ENCODE measurements around the gene SUSD4.

Gene SUSD4

GRCh38 chr1:223179280-223179679 is 184.7 kb downstream of the SUSD4 start:
- Histone ChIP-seq H3K9ac (no peak overlapping the region), H3K27me3 (ENCODE audit: insufficient read depth, low read depth) (no peaks in the 10 kb centered on the region), H4K20me1 (ENCODE audit: insufficient read depth) (no peaks in the 10 kb centered on the region), H3K4me1 (ENCODE audit: low read depth, poor library complexity, severe bottlenecking) (no peaks in the 10 kb centered on the region), H3K36me3 (ENCODE audit: insufficient read depth) (no peaks in the 10 kb centered on the region), H2AFZ (ENCODE audit: low read depth) (no peak overlapping the region), H3K4me3 (IDR thresholded peaks at IDR 0.05; ENCODE audit: insufficient read depth, low read depth, low read length) (no peak overlapping the region), H3K27ac (no peak overlapping the region), H3K79me2 (ENCODE audit: insufficient read depth, low read depth) (no peaks in the 10 kb centered on the region), H3K4me2 (no peak overlapping the region)
- TF ChIP-seq CTCF (conservative IDR thresholded peaks at IDR 0.05; ENCODE audit: low read depth, low read length) = no peak

DNA sequence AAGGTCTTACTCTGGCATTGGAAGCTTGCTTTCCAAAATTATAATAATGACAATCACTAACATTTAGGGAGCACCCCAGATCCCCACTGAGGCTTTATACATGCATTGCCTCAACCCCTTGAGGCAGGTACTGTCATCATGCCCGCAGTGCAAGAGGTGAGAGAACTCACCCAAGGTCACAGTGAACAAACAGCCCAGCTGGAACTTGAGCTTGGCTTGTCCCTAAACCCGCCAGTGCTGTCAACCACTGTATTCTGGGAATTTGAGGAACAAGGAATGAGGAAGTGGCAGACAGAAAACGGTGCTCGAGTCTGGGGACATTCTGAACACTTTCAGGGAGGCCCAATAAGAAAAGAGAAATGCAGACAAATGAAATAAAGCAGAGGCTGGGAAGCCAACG is 186.3 kb downstream of the SUSD4 start:
- Histone ChIP-seq H3K79me2 (ENCODE audit: insufficient read depth, low read depth) (no peaks in the 10 kb centered on the region), H3K27ac (no peak overlapping the region), H2AFZ (ENCODE audit: low read depth) (no peak overlapping the region), H3K36me3 (ENCODE audit: insufficient read depth) (no peaks in the 10 kb centered on the region), H3K27me3 (ENCODE audit: insufficient read depth, low read depth) (no peaks in the 10 kb centered on the region), H3K4me1 (ENCODE audit: low read depth, poor library complexity, severe bottlenecking) (no peaks in the 10 kb centered on the region), H3K4me3 (IDR thresholded peaks at IDR 0.05; ENCODE audit: insufficient read depth, low read depth, low read length) (no peak overlapping the region), H3K9ac (no peak overlapping the region), H3K4me2 (no peak overlapping the region), H4K20me1 (ENCODE audit: insufficient read depth) (no peaks in the 10 kb centered on the region)
- no peak for TF ChIP-seq CTCF (conservative IDR thresholded peaks at IDR 0.05; ENCODE audit: low read depth, low read length)

DNA sequence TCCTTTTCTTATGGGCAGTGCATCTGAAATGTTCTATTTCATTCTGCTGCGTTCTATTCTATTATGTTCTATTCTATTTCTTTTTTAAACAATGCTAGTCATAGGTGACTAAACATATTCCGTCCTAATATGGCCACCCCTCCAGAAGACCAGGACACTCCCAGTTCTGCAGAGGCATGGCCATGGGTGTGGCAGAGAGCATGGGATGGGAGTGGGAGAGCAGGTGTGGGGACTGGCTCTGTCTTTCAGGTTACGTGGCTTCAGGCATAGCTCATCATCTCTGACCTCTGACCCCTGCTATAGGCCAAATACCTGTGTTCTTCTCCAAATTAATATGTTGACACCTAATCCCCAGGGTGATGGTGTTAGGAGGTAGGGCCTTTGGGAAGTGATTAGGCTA is 187.5 kb downstream of the SUSD4 start:
- no peaks in the 10 kb centered on the region for H3K27me3 ChIP-seq (ENCODE audit: insufficient read depth, low read depth)
- no peaks in the 10 kb centered on the region for H3K4me1 ChIP-seq (ENCODE audit: low read depth, poor library complexity, severe bottlenecking)
- H3K4me2 ChIP-seq = no peak overlapping the region
- H2AFZ ChIP-seq (ENCODE audit: low read depth) = no peak overlapping the region
- no peak overlapping the region for H3K4me3 ChIP-seq (IDR thresholded peaks at IDR 0.05; ENCODE audit: insufficient read depth, low read depth, low read length)
- no peak overlapping the region for H3K9ac ChIP-seq
- H3K27ac ChIP-seq = no peak overlapping the region
- no peaks in the 10 kb centered on the region for H3K79me2 ChIP-seq (ENCODE audit: insufficient read depth, low read depth)
- H3K36me3 ChIP-seq (ENCODE audit: insufficient read depth) = no peaks in the 10 kb centered on the region
- TF ChIP-seq CTCF (conservative IDR thresholded peaks at IDR 0.05; ENCODE audit: low read depth, low read length) = no peak
- H4K20me1 ChIP-seq (ENCODE audit: insufficient read depth) = no peaks in the 10 kb centered on the region

DNA sequence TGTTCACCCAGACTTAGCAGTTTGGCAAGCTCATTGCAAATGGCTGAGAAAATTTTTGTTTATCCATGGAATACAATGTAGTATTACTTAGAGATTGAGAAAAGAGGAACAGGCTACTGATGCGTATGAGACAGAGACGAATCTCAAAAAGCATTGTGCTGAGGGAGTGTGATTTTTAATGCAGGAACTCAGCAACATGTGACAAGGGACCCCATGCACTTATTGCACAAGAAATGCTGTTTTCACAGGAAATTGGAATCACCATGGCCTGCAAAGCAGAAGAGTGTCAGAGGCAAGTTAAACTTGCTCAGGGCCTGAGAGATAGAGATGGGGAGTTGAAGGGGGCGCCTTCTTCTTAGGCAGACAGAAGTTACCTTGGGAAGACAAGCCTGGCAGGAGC is 188.3 kb downstream of the SUSD4 start:
- Histone ChIP-seq H4K20me1 (ENCODE audit: insufficient read depth) (no peaks in the 10 kb centered on the region), H3K36me3 (ENCODE audit: insufficient read depth) (no peaks in the 10 kb centered on the region), H2AFZ (ENCODE audit: low read depth) (no peak overlapping the region), H3K79me2 (ENCODE audit: insufficient read depth, low read depth) (no peaks in the 10 kb centered on the region), H3K4me3 (IDR thresholded peaks at IDR 0.05; ENCODE audit: insufficient read depth, low read depth, low read length) (no peak overlapping the region), H3K27me3 (ENCODE audit: insufficient read depth, low read depth) (no peaks in the 10 kb centered on the region), H3K27ac (no peak overlapping the region), H3K4me2 (no peak overlapping the region), H3K9ac (no peak overlapping the region), H3K4me1 (ENCODE audit: low read depth, poor library complexity, severe bottlenecking) (no peaks in the 10 kb centered on the region)
- TF ChIP-seq CTCF (conservative IDR thresholded peaks at IDR 0.05; ENCODE audit: low read depth, low read length) = no peak

DNA sequence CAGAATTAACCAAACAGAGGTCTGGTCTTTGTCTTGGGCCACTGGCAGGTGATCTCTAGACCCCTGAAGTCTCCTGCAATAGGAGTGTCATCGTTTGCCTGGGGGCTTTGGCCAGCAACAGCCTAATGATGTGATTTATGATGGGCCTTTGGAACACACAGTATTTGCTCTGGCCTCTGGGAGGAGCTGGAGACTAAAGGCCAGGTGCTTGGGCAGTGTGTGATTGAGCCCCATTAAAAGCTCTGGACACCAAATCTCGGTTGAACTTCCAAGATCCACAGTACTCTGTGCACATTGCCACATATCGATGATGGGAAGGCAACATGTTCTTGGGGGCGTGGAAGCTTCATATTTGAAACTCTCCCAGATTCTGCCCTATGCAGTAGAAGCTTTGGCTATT is 188.9 kb downstream of the SUSD4 start:
- H3K27me3 ChIP-seq (ENCODE audit: insufficient read depth, low read depth) = no peaks in the 10 kb centered on the region
- no peaks in the 10 kb centered on the region for H3K4me1 ChIP-seq (ENCODE audit: low read depth, poor library complexity, severe bottlenecking)
- no peak overlapping the region for H2AFZ ChIP-seq (ENCODE audit: low read depth)
- TF ChIP-seq CTCF (conservative IDR thresholded peaks at IDR 0.05; ENCODE audit: low read depth, low read length) = no peak
- no peak overlapping the region for H3K9ac ChIP-seq
- no peaks in the 10 kb centered on the region for H4K20me1 ChIP-seq (ENCODE audit: insufficient read depth)
- H3K79me2 ChIP-seq (ENCODE audit: insufficient read depth, low read depth) = no peaks in the 10 kb centered on the region
- H3K4me2 ChIP-seq = no peak overlapping the region
- H3K4me3 ChIP-seq (IDR thresholded peaks at IDR 0.05; ENCODE audit: insufficient read depth, low read depth, low read length) = no peak overlapping the region
- no peak overlapping the region for H3K27ac ChIP-seq
- no peaks in the 10 kb centered on the region for H3K36me3 ChIP-seq (ENCODE audit: insufficient read depth)
